ENCODE measurements around the gene STAT4.

Gene STAT4

GRCh38 chr2:190987938-190988337 is 162.9 kb downstream of the STAT4 start:
- TF ChIP-seq ARNTL (CRISPR knock-in tag; IDR thresholded peaks at IDR 0.05; ENCODE audit: borderline replicate concordance, low read depth), result no peak
- TF ChIP-seq, protein P1, sequence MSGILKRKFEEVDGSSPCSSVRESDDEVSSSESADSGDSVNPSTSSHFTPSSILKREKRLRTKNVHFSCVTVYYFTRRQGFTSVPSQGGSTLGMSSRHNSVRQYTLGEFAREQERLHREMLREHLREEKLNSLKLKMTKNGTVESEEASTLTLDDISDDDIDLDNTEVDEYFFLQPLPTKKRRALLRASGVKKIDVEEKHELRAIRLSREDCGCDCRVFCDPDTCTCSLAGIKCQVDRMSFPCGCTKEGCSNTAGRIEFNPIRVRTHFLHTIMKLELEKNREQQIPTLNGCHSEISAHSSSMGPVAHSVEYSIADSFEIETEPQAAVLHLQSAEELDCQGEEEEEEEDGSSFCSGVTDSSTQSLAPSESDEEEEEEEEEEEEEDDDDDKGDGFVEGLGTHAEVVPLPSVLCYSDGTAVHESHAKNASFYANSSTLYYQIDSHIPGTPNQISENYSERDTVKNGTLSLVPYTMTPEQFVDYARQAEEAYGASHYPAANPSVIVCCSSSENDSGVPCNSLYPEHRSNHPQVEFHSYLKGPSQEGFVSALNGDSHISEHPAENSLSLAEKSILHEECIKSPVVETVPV (CRISPR knock-in tag; IDR thresholded peaks at IDR 0.05), result no peak
- no peak for TF ChIP-seq GLIS3 (CRISPR knock-in tag; IDR thresholded peaks at IDR 0.05)
- TF ChIP-seq ZFP3 (CRISPR knock-in tag; IDR thresholded peaks at IDR 0.05), result no peak
- TF ChIP-seq ESRRG (CRISPR knock-in tag; IDR thresholded peaks at IDR 0.05), result no peak
- no peak for TF ChIP-seq ZNF8 (CRISPR knock-in tag; IDR thresholded peaks at IDR 0.05)
- TF ChIP-seq, protein P2, sequence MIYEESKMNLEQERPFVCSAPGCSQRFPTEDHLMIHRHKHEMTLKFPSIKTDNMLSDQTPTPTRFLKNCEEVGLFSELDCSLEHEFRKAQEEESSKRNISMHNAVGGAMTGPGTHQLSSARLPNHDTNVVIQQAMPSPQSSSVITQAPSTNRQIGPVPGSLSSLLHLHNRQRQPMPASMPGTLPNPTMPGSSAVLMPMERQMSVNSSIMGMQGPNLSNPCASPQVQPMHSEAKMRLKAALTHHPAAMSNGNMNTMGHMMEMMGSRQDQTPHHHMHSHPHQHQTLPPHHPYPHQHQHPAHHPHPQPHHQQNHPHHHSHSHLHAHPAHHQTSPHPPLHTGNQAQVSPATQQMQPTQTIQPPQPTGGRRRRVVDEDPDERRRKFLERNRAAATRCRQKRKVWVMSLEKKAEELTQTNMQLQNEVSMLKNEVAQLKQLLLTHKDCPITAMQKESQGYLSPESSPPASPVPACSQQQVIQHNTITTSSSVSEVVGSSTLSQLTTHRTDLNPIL (CRISPR knock-in tag; IDR thresholded peaks at IDR 0.05; ENCODE audit: low read depth), result no peak
- no peak for TF ChIP-seq ZNF70 (CRISPR knock-in tag; IDR thresholded peaks at IDR 0.05)
- TF ChIP-seq CSDC2 (CRISPR knock-in tag; IDR thresholded peaks at IDR 0.05), result no peak
- TF ChIP-seq PPARA (CRISPR knock-in tag; IDR thresholded peaks at IDR 0.05; ENCODE audit: borderline replicate concordance), result no peak
- TF ChIP-seq SNAI2 (CRISPR knock-in tag; IDR thresholded peaks at IDR 0.05), result no peak
- TF ChIP-seq ISL1 (CRISPR knock-in tag; IDR thresholded peaks at IDR 0.05), result no peak
- no peak for TF ChIP-seq OSR1 (CRISPR knock-in tag; IDR thresholded peaks at IDR 0.05)
- TF ChIP-seq ZFP30 (CRISPR knock-in tag; IDR thresholded peaks at IDR 0.05), result no peak
- TF ChIP-seq TOX (CRISPR knock-in tag; IDR thresholded peaks at IDR 0.05; ENCODE audit: borderline replicate concordance), result no peak
- TF ChIP-seq POU6F1 (CRISPR knock-in tag; IDR thresholded peaks at IDR 0.05; ENCODE audit: borderline replicate concordance, low read depth), result no peak
- TF ChIP-seq ZC3H10 (CRISPR knock-in tag; IDR thresholded peaks at IDR 0.05), result no peak
- no peak for TF ChIP-seq TSHZ2 (CRISPR knock-in tag; IDR thresholded peaks at IDR 0.05)
- no peak for ATAC-seq

DNA sequence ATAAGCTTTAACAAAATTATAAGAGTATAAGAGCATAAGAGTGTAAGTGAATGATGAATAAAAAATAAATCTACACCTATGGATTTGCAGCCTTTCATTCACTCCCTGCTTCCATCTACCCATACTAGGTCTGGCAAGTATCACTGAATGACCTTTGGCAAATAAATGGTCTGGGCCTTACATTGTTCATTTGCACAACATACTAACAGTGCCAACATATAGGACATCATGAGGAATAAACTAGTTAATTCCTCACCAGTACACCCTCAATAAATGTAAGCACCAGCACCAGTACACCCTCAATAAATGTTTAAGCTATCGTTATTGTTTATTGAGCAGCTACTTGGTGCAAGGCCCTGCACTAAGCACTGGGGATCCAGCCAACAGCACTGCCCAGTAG is 163.7 kb downstream of the STAT4 start:
- ATAC-seq, result no peak
- TF ChIP-seq ZFP30 (CRISPR knock-in tag; IDR thresholded peaks at IDR 0.05) (no peak), ZNF565 (CRISPR knock-in tag; conservative IDR thresholded peaks at IDR 0.05; ENCODE audit: low read depth) (no peak)

GRCh38 chr2:190986221-190986953 is 164.4 kb downstream of the STAT4 start:
- ATAC-seq, result no peak
- TF ChIP-seq TCF4 (CRISPR knock-in tag; IDR thresholded peaks at IDR 0.05; ENCODE audit: borderline replicate concordance), result no peak

GRCh38 chr2:190984595-190984994 is 166.2 kb downstream of the STAT4 start:
- peak; percentile 73 for ATAC-seq
- no peak for TF ChIP-seq POU6F1 (CRISPR knock-in tag; IDR thresholded peaks at IDR 0.05; ENCODE audit: borderline replicate concordance, low read depth)
- TF ChIP-seq ZNF8 (CRISPR knock-in tag; IDR thresholded peaks at IDR 0.05), result no peak
- no peak for TF ChIP-seq ZFP30 (CRISPR knock-in tag; IDR thresholded peaks at IDR 0.05)
- no peak for TF ChIP-seq TSHZ2 (CRISPR knock-in tag; IDR thresholded peaks at IDR 0.05)
- TF ChIP-seq, protein P3, sequence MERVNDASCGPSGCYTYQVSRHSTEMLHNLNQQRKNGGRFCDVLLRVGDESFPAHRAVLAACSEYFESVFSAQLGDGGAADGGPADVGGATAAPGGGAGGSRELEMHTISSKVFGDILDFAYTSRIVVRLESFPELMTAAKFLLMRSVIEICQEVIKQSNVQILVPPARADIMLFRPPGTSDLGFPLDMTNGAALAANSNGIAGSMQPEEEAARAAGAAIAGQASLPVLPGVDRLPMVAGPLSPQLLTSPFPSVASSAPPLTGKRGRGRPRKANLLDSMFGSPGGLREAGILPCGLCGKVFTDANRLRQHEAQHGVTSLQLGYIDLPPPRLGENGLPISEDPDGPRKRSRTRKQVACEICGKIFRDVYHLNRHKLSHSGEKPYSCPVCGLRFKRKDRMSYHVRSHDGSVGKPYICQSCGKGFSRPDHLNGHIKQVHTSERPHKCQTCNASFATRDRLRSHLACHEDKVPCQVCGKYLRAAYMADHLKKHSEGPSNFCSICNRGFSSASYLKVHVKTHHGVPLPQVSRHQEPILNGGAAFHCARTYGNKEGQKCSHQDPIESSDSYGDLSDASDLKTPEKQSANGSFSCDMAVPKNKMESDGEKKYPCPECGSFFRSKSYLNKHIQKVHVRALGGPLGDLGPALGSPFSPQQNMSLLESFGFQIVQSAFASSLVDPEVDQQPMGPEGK (CRISPR knock-in tag; IDR thresholded peaks at IDR 0.05; ENCODE audit: borderline replicate concordance), result no peak
- TF ChIP-seq, protein P2 (CRISPR knock-in tag; IDR thresholded peaks at IDR 0.05; ENCODE audit: low read depth), result no peak

Measured in SK-N-SH treated with all-trans-retinoic acid at 6 μM for 48 hours (cell line).